Prostate gland (tissue), 2 donors: Measurements from ENCODE around the gene PATL2.

ENCODE experiments used
- POLR2A ChIP-seq: fragments of 450-650 bp; IDR thresholded peaks from one replicate; pipeline ENCODE4 v1.6.1; 2016; ENCODE audit warnings: antibody characterized with exemption, mild to moderate bottlenecking
- POLR2AphosphoS5 ChIP-seq: sonication (generic); formaldehyde crosslinking; IDR thresholded peaks from one replicate; pipeline ENCODE4 v1.6.1; 2017; ENCODE audit warnings: antibody characterized with exemption
- TF ChIP-seq, protein P1 (sequence below), 4 experiments: fragments of 200-600 bp in 2 of 4; fragments of 450-650 bp in 2 of 4; sonication (generic) in 2 of 4; IDR thresholded peaks; 1 replicate in 3 of 4; 2 replicates in 1 of 4; pipeline ENCODE4 v1.5.1; 2016 to 2019; ENCODE audit warnings: antibody characterized with exemption in 4 of 4, mild to moderate bottlenecking in 2 of 4, moderate library complexity in 2 of 4

DNA sequence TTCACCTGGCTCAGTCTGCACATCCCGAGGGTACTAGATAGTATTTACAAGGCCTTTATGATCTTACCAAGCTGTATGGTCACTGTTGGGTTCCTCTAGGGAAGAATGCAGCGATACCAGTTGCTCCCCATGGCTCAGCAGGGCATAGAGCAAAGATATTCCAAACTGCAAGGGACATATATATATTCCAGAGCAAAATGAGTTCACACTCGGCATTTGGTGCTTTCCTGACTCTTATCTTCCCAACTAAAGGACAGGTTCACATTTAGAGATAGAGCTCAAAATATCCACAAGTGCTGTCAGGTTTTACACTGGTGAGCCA lies 44.1 kb downstream of the PATL2 start:
- TF ChIP-seq, protein P1, sequence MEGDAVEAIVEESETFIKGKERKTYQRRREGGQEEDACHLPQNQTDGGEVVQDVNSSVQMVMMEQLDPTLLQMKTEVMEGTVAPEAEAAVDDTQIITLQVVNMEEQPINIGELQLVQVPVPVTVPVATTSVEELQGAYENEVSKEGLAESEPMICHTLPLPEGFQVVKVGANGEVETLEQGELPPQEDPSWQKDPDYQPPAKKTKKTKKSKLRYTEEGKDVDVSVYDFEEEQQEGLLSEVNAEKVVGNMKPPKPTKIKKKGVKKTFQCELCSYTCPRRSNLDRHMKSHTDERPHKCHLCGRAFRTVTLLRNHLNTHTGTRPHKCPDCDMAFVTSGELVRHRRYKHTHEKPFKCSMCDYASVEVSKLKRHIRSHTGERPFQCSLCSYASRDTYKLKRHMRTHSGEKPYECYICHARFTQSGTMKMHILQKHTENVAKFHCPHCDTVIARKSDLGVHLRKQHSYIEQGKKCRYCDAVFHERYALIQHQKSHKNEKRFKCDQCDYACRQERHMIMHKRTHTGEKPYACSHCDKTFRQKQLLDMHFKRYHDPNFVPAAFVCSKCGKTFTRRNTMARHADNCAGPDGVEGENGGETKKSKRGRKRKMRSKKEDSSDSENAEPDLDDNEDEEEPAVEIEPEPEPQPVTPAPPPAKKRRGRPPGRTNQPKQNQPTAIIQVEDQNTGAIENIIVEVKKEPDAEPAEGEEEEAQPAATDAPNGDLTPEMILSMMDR (IDR thresholded peaks at IDR 0.05): no peak
- no peak for TF ChIP-seq POLR2A
- no peak for TF ChIP-seq POLR2AphosphoS5
